NCI-H1436 (cell line): Measurements from ENCODE around the gene SCGB1C2.

Experiments
- DNase-seq: peaks from one replicate; lab custom pipeline; 2025; lab: John Stamatoyannopoulos, UW

SCGB1C2 gene

GRCh38 chr17:172401-172800 is 35.0 kb downstream of the SCGB1C2 start:
- DNase-seq: no peak

GRCh38 chr17:173166-173911 is 36.0 kb downstream of the SCGB1C2 start:
- no peak for DNase-seq

- no peak for DNase-seq
These were observed 39.8 kb downstream of the SCGB1C2 start for GRCh38 chr17:177155-177554.

- DNase-seq: no peak
These were observed 40.4 kb downstream of the SCGB1C2 start for GRCh38 chr17:177762-178161.

GRCh38 chr17:178292-179065 is 41.1 kb downstream of the SCGB1C2 start:
- no peak for DNase-seq

- DNase-seq: no peak
These were observed 41.7 kb downstream of the SCGB1C2 start for GRCh38 chr17:179066-179432.

GRCh38 chr17:179781-180380 is 42.5 kb downstream of the SCGB1C2 start:
- DNase-seq: no peak

GRCh38 chr17:180381-181244 is 43.2 kb downstream of the SCGB1C2 start:
- DNase-seq: no peak

GRCh38 chr17:181245-182049 is 44.1 kb downstream of the SCGB1C2 start, which contains the start of gene DOC2B:
Gene DOC2B, minus strand, starts transcription at chr17:181650. Its CDS starts 171 bp downstream, at chr17:181479.
- peak; percentile 35 for DNase-seq

GRCh38 chr17:182050-182751 is 44.8 kb downstream of the SCGB1C2 start:
- no peak for DNase-seq

GRCh38 chr17:183021-183420 is 45.7 kb downstream of the SCGB1C2 start:
- DNase-seq: no peak

GRCh38 chr17:185445-186138 is 48.2 kb downstream of the SCGB1C2 start:
- no peak for DNase-seq

GRCh38 chr17:187130-187529 is 49.8 kb downstream of the SCGB1C2 start:
- no peak for DNase-seq
